ENCODE measurements around the gene FBXO40.
"Not testable (repeated sequence)": the region's sequence is repeated elsewhere in the genome, so short reads cannot be mapped to it uniquely, and the experiment has no call there.

FBXO40 gene

DNA sequence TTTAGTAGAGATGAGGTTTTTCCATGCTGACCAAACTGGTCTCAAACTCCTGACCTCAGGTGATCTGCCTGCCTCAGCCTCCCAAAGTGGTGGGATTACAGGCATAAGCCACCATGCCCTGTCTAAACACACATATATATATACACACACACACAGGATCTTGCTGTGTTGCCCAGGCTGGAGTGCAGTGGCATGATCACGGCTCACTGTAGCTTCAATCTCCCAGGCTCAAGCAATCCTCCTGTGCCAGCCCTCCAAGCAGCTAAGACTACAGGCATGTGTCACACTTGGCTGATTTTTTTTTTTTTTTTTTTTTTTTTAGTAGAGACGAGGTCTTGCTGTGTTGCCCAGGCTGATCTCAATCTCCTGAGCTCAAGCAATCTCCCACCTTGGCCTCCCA is 6.7 kb downstream of the FBXO40 start:
- not testable (repeated sequence) for H2AFZ ChIP-seq (ENCODE audit: insufficient read depth, low read length, poor library complexity); H3K4me2 ChIP-seq (ENCODE audit: low read length); H3K23ac ChIP-seq (ENCODE audit: low read length); H4K8ac ChIP-seq (ENCODE audit: low read depth, low read length); H3K4ac ChIP-seq (ENCODE audit: low read depth, low read length); H3K36me3 ChIP-seq (ENCODE audit: control insufficient read depth in 1 of 2, insufficient read depth in 2 of 2, low read length in 2 of 2); H3K79me1 ChIP-seq (ENCODE audit: low read length); H3K9me3 ChIP-seq (ENCODE audit: insufficient read depth, low read depth, low read length); H3K79me2 ChIP-seq (ENCODE audit: control insufficient read depth, insufficient read depth, low read length, poor library complexity); H2BK12ac ChIP-seq (ENCODE audit: low read length); H3K27me3 ChIP-seq (ENCODE audit: insufficient read depth, low read length); H3K27ac ChIP-seq (ENCODE audit: low read depth, low read length); H3K14ac ChIP-seq (ENCODE audit: low read length); H3K9ac ChIP-seq (ENCODE audit: low read length); H2BK120ac ChIP-seq (ENCODE audit: insufficient read depth, low read length, poor library complexity); H4K12ac ChIP-seq (ENCODE audit: low read depth, low read length); H3K4me1 ChIP-seq (ENCODE audit: control insufficient read depth in 1 of 2, insufficient read depth in 2 of 2, low read length in 2 of 2); H2AK5ac ChIP-seq (ENCODE audit: low read length); H3K4me3 ChIP-seq (ENCODE audit: low read depth, low read length); H2BK5ac ChIP-seq (ENCODE audit: low read depth, low read length, poor library complexity); H3K18ac ChIP-seq (ENCODE audit: low read length); H4K91ac ChIP-seq (ENCODE audit: low read depth, low read length); DNase-seq
- WGBS (ENCODE audit: extremely low coverage, insufficient coverage, insufficient read length), result no CpG with 5 or more reads among the region's 2 CpGs

DNA sequence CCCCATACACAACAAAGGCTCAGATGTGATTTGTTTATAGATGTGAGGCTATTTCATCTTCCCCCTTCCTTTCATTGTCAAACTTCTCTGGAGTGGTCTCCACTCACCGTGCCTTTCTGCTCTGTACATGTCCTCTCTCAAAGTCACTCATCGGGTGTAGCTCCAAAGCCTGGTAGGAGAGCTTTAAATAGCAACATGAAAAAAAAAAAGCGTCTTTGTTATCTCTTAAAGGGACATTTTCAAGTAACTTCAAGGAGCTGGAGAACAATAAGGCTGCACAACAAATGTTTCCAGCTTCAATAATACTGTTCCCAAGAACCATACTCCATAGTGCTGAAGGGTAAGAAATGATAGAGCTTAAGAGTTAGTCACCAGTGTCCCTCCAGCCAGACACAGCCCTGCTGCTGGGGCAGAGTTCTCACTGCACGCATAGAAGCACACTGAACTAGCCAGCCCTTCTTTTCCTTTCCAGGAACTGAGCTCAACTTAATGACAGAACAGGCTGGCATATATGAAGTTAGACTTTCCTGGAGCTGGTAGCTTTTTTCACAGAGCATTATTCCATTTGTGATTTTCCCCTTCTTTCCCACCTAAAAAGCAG is 8.1 kb downstream of the FBXO40 start:
- Histone ChIP-seq H3K4me3 (ENCODE audit: low read depth, low read length) (no peak overlapping the region), H3K79me2 (ENCODE audit: control insufficient read depth, insufficient read depth, low read length, poor library complexity) (no peaks in the 10 kb centered on the region), H4K8ac (ENCODE audit: low read depth, low read length) (no peak overlapping the region), H3K4ac (ENCODE audit: low read depth, low read length) (no peak overlapping the region), H3K14ac (ENCODE audit: low read length) (no peak overlapping the region), H3K27ac (ENCODE audit: low read depth, low read length) (no peak overlapping the region), H4K91ac (ENCODE audit: low read depth, low read length) (no peak overlapping the region), H3K9ac (ENCODE audit: low read length) (no peak overlapping the region), H2BK12ac (ENCODE audit: low read length) (no peak overlapping the region), H3K18ac (ENCODE audit: low read length) (no peak overlapping the region), H3K4me2 (ENCODE audit: low read length) (no peak overlapping the region), H3K9me3 (ENCODE audit: insufficient read depth, low read depth, low read length) (no peaks in the 10 kb centered on the region), H2AFZ (ENCODE audit: insufficient read depth, low read length, poor library complexity) (no peak overlapping the region), H2AK5ac (ENCODE audit: low read length) (no peak overlapping the region), H3K79me1 (ENCODE audit: low read length) (no peaks in the 10 kb centered on the region), H3K23ac (ENCODE audit: low read length) (no peak overlapping the region), H2BK120ac (ENCODE audit: insufficient read depth, low read length, poor library complexity) (no peak overlapping the region), H4K12ac (ENCODE audit: low read depth, low read length) (no peak overlapping the region), H2BK5ac (ENCODE audit: low read depth, low read length, poor library complexity) (no peak overlapping the region), H3K4me1 (ENCODE audit: control insufficient read depth in 1 of 2, insufficient read depth in 2 of 2, low read length in 2 of 2) (no peaks in the 10 kb centered on the region), H3K27me3 (ENCODE audit: insufficient read depth, low read length) (no peaks in the 10 kb centered on the region), H3K36me3 (ENCODE audit: control insufficient read depth in 1 of 2, insufficient read depth in 2 of 2, low read length in 2 of 2) (no peaks in the 10 kb centered on the region)
- no CpG with 5 or more reads among the region's 4 CpGs for WGBS (ENCODE audit: extremely low coverage, insufficient coverage, insufficient read length)
- DNase-seq, result no peak

GRCh38 chr3:121604759-121605158 is 11.6 kb downstream of the FBXO40 start:
- WGBS (ENCODE audit: extremely low coverage, insufficient coverage, insufficient read length), result no CpG with 5 or more reads among the region's 2 CpGs
- no peaks in the 10 kb centered on the region for H3K79me2 ChIP-seq (ENCODE audit: control insufficient read depth, insufficient read depth, low read length, poor library complexity)
- no peak overlapping the region for H3K14ac ChIP-seq (ENCODE audit: low read length)
- no peak overlapping the region for H2BK5ac ChIP-seq (ENCODE audit: low read depth, low read length, poor library complexity)
- H4K12ac ChIP-seq (ENCODE audit: low read depth, low read length), result no peak overlapping the region
- H2BK120ac ChIP-seq (ENCODE audit: insufficient read depth, low read length, poor library complexity), result no peak overlapping the region
- H3K27ac ChIP-seq (ENCODE audit: low read depth, low read length), result no peak overlapping the region
- H3K4me3 ChIP-seq (ENCODE audit: low read depth, low read length), result no peak overlapping the region
- H3K79me1 ChIP-seq (ENCODE audit: low read length), result no peaks in the 10 kb centered on the region
- no peak overlapping the region for H3K4me2 ChIP-seq (ENCODE audit: low read length)
- H3K27me3 ChIP-seq (ENCODE audit: insufficient read depth, low read length), result no peaks in the 10 kb centered on the region
- no peak overlapping the region for H2AK5ac ChIP-seq (ENCODE audit: low read length)
- no peak overlapping the region for H2AFZ ChIP-seq (ENCODE audit: insufficient read depth, low read length, poor library complexity)
- H3K36me3 ChIP-seq (ENCODE audit: control insufficient read depth in 1 of 2, insufficient read depth in 2 of 2, low read length in 2 of 2), result no peaks in the 10 kb centered on the region
- no peak overlapping the region for H3K18ac ChIP-seq (ENCODE audit: low read length)
- DNase-seq, result no peak
- H3K23ac ChIP-seq (ENCODE audit: low read length), result no peak overlapping the region
- no peaks in the 10 kb centered on the region for H3K9me3 ChIP-seq (ENCODE audit: insufficient read depth, low read depth, low read length)
- H3K4ac ChIP-seq (ENCODE audit: low read depth, low read length), result no peak overlapping the region
- H4K8ac ChIP-seq (ENCODE audit: low read depth, low read length), result no peak overlapping the region
- no peak overlapping the region for H4K91ac ChIP-seq (ENCODE audit: low read depth, low read length)
- no peak overlapping the region for H2BK12ac ChIP-seq (ENCODE audit: low read length)
- H3K9ac ChIP-seq (ENCODE audit: low read length), result no peak overlapping the region
- H3K4me1 ChIP-seq (ENCODE audit: control insufficient read depth in 1 of 2, insufficient read depth in 2 of 2, low read length in 2 of 2), result no peaks in the 10 kb centered on the region

- Histone ChIP-seq H3K18ac (ENCODE audit: low read length) (no peak overlapping the region), H4K91ac (ENCODE audit: low read depth, low read length) (no peak overlapping the region), H3K27ac (ENCODE audit: low read depth, low read length) (no peak overlapping the region), H3K36me3 (ENCODE audit: control insufficient read depth in 1 of 2, insufficient read depth in 2 of 2, low read length in 2 of 2) (no peaks in the 10 kb centered on the region), H3K4me2 (ENCODE audit: low read length) (no peak overlapping the region), H3K79me2 (ENCODE audit: control insufficient read depth, insufficient read depth, low read length, poor library complexity) (no peaks in the 10 kb centered on the region), H3K9ac (ENCODE audit: low read length) (no peak overlapping the region), H3K14ac (ENCODE audit: low read length) (no peak overlapping the region), H2AFZ (ENCODE audit: insufficient read depth, low read length, poor library complexity) (no peak overlapping the region), H4K8ac (ENCODE audit: low read depth, low read length) (no peak overlapping the region), H3K27me3 (ENCODE audit: insufficient read depth, low read length) (no peaks in the 10 kb centered on the region), H2BK12ac (ENCODE audit: low read length) (no peak overlapping the region), H3K79me1 (ENCODE audit: low read length) (no peaks in the 10 kb centered on the region), H2AK5ac (ENCODE audit: low read length) (no peak overlapping the region), H3K23ac (ENCODE audit: low read length) (no peak overlapping the region), H4K12ac (ENCODE audit: low read depth, low read length) (no peak overlapping the region), H3K4me3 (ENCODE audit: low read depth, low read length) (no peak overlapping the region), H2BK5ac (ENCODE audit: low read depth, low read length, poor library complexity) (no peak overlapping the region), H3K9me3 (ENCODE audit: insufficient read depth, low read depth, low read length) (no peaks in the 10 kb centered on the region), H3K4me1 (ENCODE audit: control insufficient read depth in 1 of 2, insufficient read depth in 2 of 2, low read length in 2 of 2) (no peaks in the 10 kb centered on the region), H2BK120ac (ENCODE audit: insufficient read depth, low read length, poor library complexity) (no peak overlapping the region), H3K4ac (ENCODE audit: low read depth, low read length) (no peak overlapping the region)
- no CpG with 5 or more reads among the region's 4 CpGs for WGBS (ENCODE audit: extremely low coverage, insufficient coverage, insufficient read length)
- DNase-seq, result no peak
Observed at GRCh38 chr3:121606106-121606505, 12.9 kb downstream of the FBXO40 start.
